Stimulated activated CD8-positive, alpha-beta memory T cell treated with anti-CD3 and anti-CD28 coated beads, Interleukin-4, amount 100 ng/mL, for 4 hours (primary cell): ENCODE measurements around the gene CENPP.

Experiments
- DNase-seq, 2 donors: peaks; one replicate each; pipeline ENCODE4 v3.0.0-alpha.2; 2020; ENCODE audit warnings: low read depth in 2 of 2, low spot score in 1 of 2

CENPP gene

GRCh38 chr9:92634712-92635605, 309.2 kb downstream of the CENPP start:
- peak; percentile 13 to 18 for DNase-seq

- DNase-seq: no peak
Observed at GRCh38 chr9:92635760-92636159, 310.0 kb downstream of the CENPP start.

GRCh38 chr9:92636627-92637026, 310.9 kb downstream of the CENPP start:
- no peak for DNase-seq

- no peak for DNase-seq
Observed at GRCh38 chr9:92637326-92637725, 311.6 kb downstream of the CENPP start.

- no peak for DNase-seq
Observed at GRCh38 chr9:92637886-92638620, 312.3 kb downstream of the CENPP start.

GRCh38 chr9:92638621-92639101, 312.9 kb downstream of the CENPP start:
- no peak for DNase-seq

- DNase-seq: no peak
Observed at GRCh38 chr9:92639124-92639523, 313.4 kb downstream of the CENPP start.

GRCh38 chr9:92639791-92640271, 314.1 kb downstream of the CENPP start:
- no peak for DNase-seq

GRCh38 chr9:92640398-92641091, 314.8 kb downstream of the CENPP start:
- DNase-seq: no peak

GRCh38 chr9:92641092-92641809, 315.5 kb downstream of the CENPP start:
- DNase-seq: no peak

GRCh38 chr9:92642041-92642451, 316.3 kb downstream of the CENPP start:
- DNase-seq: no peak

GRCh38 chr9:92642564-92642963, 316.8 kb downstream of the CENPP start:
- no peak for DNase-seq

- no peak for DNase-seq
Observed at GRCh38 chr9:92644278-92644677, 318.5 kb downstream of the CENPP start.

GRCh38 chr9:92645041-92645440, 319.3 kb downstream of the CENPP start:
- DNase-seq: no peak

- no peak for DNase-seq
Observed at GRCh38 chr9:92647671-92648473, 322.1 kb downstream of the CENPP start.

- DNase-seq: no peak
Observed at GRCh38 chr9:92648474-92648971, 322.8 kb downstream of the CENPP start.

GRCh38 chr9:92649007-92649406, 323.3 kb downstream of the CENPP start:
- DNase-seq: no peak

- DNase-seq: no peak
Observed at GRCh38 chr9:92650296-92650695, 324.5 kb downstream of the CENPP start.

- DNase-seq: no peak
Observed at GRCh38 chr9:92650839-92651621, 325.3 kb downstream of the CENPP start.
